GM12878 (cell line): ENCODE data around the gene TXNDC16. TPM values are rescaled to one million over a fixed set of nuclear protein-coding genes. Genes with fewer than 3 reads are reported as not detected.

Experiments used
- ATAC-seq: fragments of 200-7000 bp; cut with Tn5 transposase; 3 replicates; pipeline ENCODE4 v1.9.1; 2020; ENCODE audit warnings: mild to moderate bottlenecking, moderate library complexity
- BruUV-seq: library from RNA; stranded (reverse); fragments of 400-500 nt; replicated peaks from 2 replicates; lab custom pipeline; 2021; lab: Mats Ljungman, UMichigan
- CTCF ChIA-PET: fragments of 300-600 bp; sonication (Branson Sonifier 250); formaldehyde crosslinking; extraction: SDS; loops from one replicate; lab custom pipeline; 2021; ENCODE audit warnings: inconsistent platforms; lab: Yijun Ruan, JAX
- POLR2A ChIA-PET: fragments of 350-600 bp; formaldehyde crosslinking; extraction: SDS; loops from one replicate; lab custom pipeline; 2021; ENCODE audit warnings: inconsistent platforms; lab: Charles Lee
- RAD21 ChIA-PET: fragments of 300-600 bp; sonication (Branson Sonifier 250); formaldehyde crosslinking; loops from one replicate; lab custom pipeline; 2023; ENCODE audit warnings: antibody characterized with exemption; ENCODE audit not compliant: unreplicated experiment; lab: Charles Lee
- SMC1A ChIA-PET: fragments of 300-600 bp; sonication (Branson Sonifier 250); formaldehyde crosslinking; loops from one replicate; lab custom pipeline; 2023; ENCODE audit not compliant: unreplicated experiment, uncharacterized antibody; lab: Charles Lee
- DNase-seq: peaks from one replicate; pipeline ENCODE4 v3.0.0-alpha.2; 2011; ENCODE audit warnings: low read depth, low spot score
- FAIRE-seq: peaks from 3 replicates; lab custom pipeline; 2011; peaks lifted over from hg19 to GRCh38; lab: Jason Lieb, UNC
- H2AFZ ChIP-seq: 2 replicates; pipeline ENCODE4 v1.6.0; 2011; ENCODE audit warnings: low read depth, low read length, control low read depth; ENCODE audit not compliant: control insufficient read depth
- H3K27ac ChIP-seq: 2 replicates; pipeline ENCODE4 v1.5.1; 2011; ENCODE audit warnings: control low read depth; ENCODE audit not compliant: control insufficient read depth, insufficient read depth
- H3K27me3 ChIP-seq, 2 experiments: replicated peaks in 1 of 2; 2 replicates each; pipeline versions ENCODE4 v1.6.0 to v1.6.1; 2011; ENCODE audit warnings: low read length in 1 of 2; ENCODE audit not compliant: control insufficient read depth in 2 of 2, insufficient read depth in 2 of 2
- H3K36me3 ChIP-seq, 2 experiments: 2 replicates each; pipeline ENCODE4 v1.5.1; 2011; ENCODE audit warnings: low read length in 1 of 2; ENCODE audit not compliant: control insufficient read depth in 2 of 2, insufficient read depth in 2 of 2
- H3K4me1 ChIP-seq: 2 replicates; pipeline ENCODE4 v1.6.1; 2011; ENCODE audit warnings: mild to moderate bottlenecking, low read length, moderate library complexity, mixed read lengths; ENCODE audit not compliant: control insufficient read depth, insufficient read depth
- H3K4me2 ChIP-seq: 2 replicates; pipeline ENCODE4 v1.6.0; 2011; ENCODE audit warnings: control low read depth; ENCODE audit not compliant: control insufficient read depth, insufficient read depth
- H3K4me3 ChIP-seq: fragments of 200-600 bp; sonication (generic); 2 replicates; pipeline ENCODE4 v1.5.1; 2016
- H3K79me2 ChIP-seq: 2 replicates; pipeline ENCODE4 v1.6.0; 2011; ENCODE audit warnings: low read length; ENCODE audit not compliant: control insufficient read depth, insufficient read depth
- H3K9ac ChIP-seq: 2 replicates; pipeline ENCODE4 v1.8.0; 2011; ENCODE audit warnings: low read length, control low read depth, mixed read lengths; ENCODE audit not compliant: control insufficient read depth, insufficient read depth
- H3K9me3 ChIP-seq: replicated peaks from 3 replicates; pipeline ENCODE4 v1.5.1; 2011; ENCODE audit warnings: mild to moderate bottlenecking, low read length; ENCODE audit not compliant: control insufficient read depth, insufficient read depth
- H4K20me1 ChIP-seq: 2 replicates; pipeline ENCODE4 v1.6.0; 2011; ENCODE audit not compliant: control insufficient read depth, insufficient read depth
- CBX3 ChIP-seq: fragments of 200-600 bp; sonication (generic); IDR thresholded peaks from 2 replicates; pipeline ENCODE4 v1.6.1; 2016; ENCODE audit warnings: low read depth, borderline replicate concordance
- KAT2A ChIP-seq: conservative IDR thresholded peaks from 2 replicates; pipeline ENCODE4 v1.6.1; 2011; ENCODE audit warnings: low read depth, low read length; ENCODE audit not compliant: control insufficient read depth
- PBX3 ChIP-seq: IDR thresholded peaks from 2 replicates; pipeline ENCODE4 v1.6.1; 2011; ENCODE audit warnings: mild to moderate bottlenecking, low read depth, low read length, moderate library complexity; ENCODE audit not compliant: insufficient replicate concordance
- PKNOX1 ChIP-seq: fragments of 450-650 bp; IDR thresholded peaks from 2 replicates; pipeline ENCODE4 v1.6.1; 2016; ENCODE audit warnings: mild to moderate bottlenecking
- POLR2AphosphoS5 ChIP-seq: IDR thresholded peaks from 2 replicates; pipeline ENCODE4 v1.6.1; 2011; ENCODE audit warnings: mild to moderate bottlenecking, low read length, inconsistent platforms
- RAD51 ChIP-seq: fragments of 450-650 bp; IDR thresholded peaks from 2 replicates; pipeline ENCODE4 v1.6.1; 2016; ENCODE audit warnings: moderate library complexity, mild to moderate bottlenecking, inconsistent platforms
- SP1 ChIP-seq: IDR thresholded peaks from one replicate; pipeline ENCODE4 v1.6.1; 2011; ENCODE audit warnings: low read depth, low read length
- ZNF24 ChIP-seq: fragments of 450-650 bp; IDR thresholded peaks from 2 replicates; pipeline ENCODE4 v1.6.1; 2017; ENCODE audit warnings: antibody characterized with exemption, mild to moderate bottlenecking
- WGBS: methylation state at CpG from one replicate; pipeline ENCODE4 v1.1.6; 2016; ENCODE audit warnings: low lambda C conversion rate; ENCODE audit not compliant: insufficient replicate concordance, insufficient coverage; ENCODE audit errors: missing lambda C conversion rate; 5-methylcytosine and 5-hydroxymethylcytosine counted together
- in situ Hi-C: fragments of 300-500 bp; cut with MboI; formaldehyde crosslinking; loops from 9 replicates; pipeline ENCODE4 v1.14.3; 2018; ENCODE audit warnings: mixed read lengths
- intact Hi-C: fragments of 100-400 bp; cut with micrococcal nuclease; formaldehyde crosslinking; loops from one replicate; pipeline ENCODE4 v1.14.2; 2022; ENCODE audit not compliant: unreplicated experiment
- polyA plus RNA-seq, 11 experiments: library from polyadenylated mRNA; depleted of rRNA in 4 of 11; unstranded in 6 of 11; stranded (reverse) in 5 of 11; fragments of >200 nt; fragmentation: Nextera tagmentation in 4 of 11; fragmentation: Illumina TruSeq in 1 of 11; extraction: Ambion mirVana in 4 of 11; extraction: Trizol in 1 of 11; gene quantifications; 1 replicate in 1 of 11; 2 replicates in 10 of 11; pipeline versions ENCODE4 v1.2.1 to v1.2.3, GENCODE V29; 2011 to 2016; ENCODE audit warnings: inconsistent platforms in 2 of 11, missing spikeins in 2 of 11, low read depth in 1 of 11
- total RNA-seq, 4 experiments: library from RNA; depleted of rRNA in 3 of 4; stranded (reverse); fragments of >200 nt in 3 of 4; fragmentation: Illumina TruSeq in 1 of 4; extraction: Trizol in 1 of 4; gene quantifications; 2 replicates each; pipeline versions ENCODE4 v1.2.1 to v1.2.3, GENCODE V29; 2013 to 2021

The TXNDC16 gene
- total and polyA plus RNA-seq, 10 of the 15 experiments (the other 5 are each of a cell fraction or from before 2014, with no cell fraction given), result 1.2 to 7.9 (median 5.5) TPM

GRCh38 chr14:52513249-52513648 lies 39.1 kb downstream of the TXNDC16 start:
- ChIA-PET RAD21 (no interaction called here), SMC1A (no interaction called here)
- BruUV-seq, result no TSS peak

More at GRCh38 chr14:52513249-52513648, 39.1 kb downstream of the TXNDC16 start:
- Histone ChIP-seq H2AFZ (no peak overlapping the region), H4K20me1 (no peaks in the 10 kb centered on the region), H3K4me1 (no peaks in the 10 kb centered on the region), H3K9me3 (no peaks in the 10 kb centered on the region), H3K36me3 (no peaks in the 10 kb centered on the region), H3K27me3 (no peaks in the 10 kb centered on the region), H3K27ac (no peak overlapping the region), H3K79me2 (no peaks in the 10 kb centered on the region), H3K4me2 (no peak overlapping the region), H3K9ac (no peak overlapping the region), H3K4me3 (no peak overlapping the region)
- 46% methylated on average over 1 of the region's 1 CpG for WGBS
- in situ Hi-C loops (no loop called here), intact Hi-C loops (no loop called here)
- no peak for FAIRE-seq
- DNase-seq, result no peak
- ChIA-PET POLR2A (no interaction called here), CTCF (no interaction called here)
- TF ChIP-seq ZNF24 (no peak), PKNOX1 (no peak), KAT2A (no peak), POLR2AphosphoS5 (no peak), CBX3 (no peak), PBX3 (no peak), RAD51 (no peak), SP1 (no peak)
- no peak for ATAC-seq
